Inflammatory macrophage treated with lipopolysaccharide for 1 hour (primary cell): ENCODE measurements around the gene PLEKHG5.

Source experiments
- DNase-seq, 2 donors: peaks; one replicate each; pipeline ENCODE4 v3.0.0-alpha.2; 2020 to 2022

The PLEKHG5 gene, protein sequence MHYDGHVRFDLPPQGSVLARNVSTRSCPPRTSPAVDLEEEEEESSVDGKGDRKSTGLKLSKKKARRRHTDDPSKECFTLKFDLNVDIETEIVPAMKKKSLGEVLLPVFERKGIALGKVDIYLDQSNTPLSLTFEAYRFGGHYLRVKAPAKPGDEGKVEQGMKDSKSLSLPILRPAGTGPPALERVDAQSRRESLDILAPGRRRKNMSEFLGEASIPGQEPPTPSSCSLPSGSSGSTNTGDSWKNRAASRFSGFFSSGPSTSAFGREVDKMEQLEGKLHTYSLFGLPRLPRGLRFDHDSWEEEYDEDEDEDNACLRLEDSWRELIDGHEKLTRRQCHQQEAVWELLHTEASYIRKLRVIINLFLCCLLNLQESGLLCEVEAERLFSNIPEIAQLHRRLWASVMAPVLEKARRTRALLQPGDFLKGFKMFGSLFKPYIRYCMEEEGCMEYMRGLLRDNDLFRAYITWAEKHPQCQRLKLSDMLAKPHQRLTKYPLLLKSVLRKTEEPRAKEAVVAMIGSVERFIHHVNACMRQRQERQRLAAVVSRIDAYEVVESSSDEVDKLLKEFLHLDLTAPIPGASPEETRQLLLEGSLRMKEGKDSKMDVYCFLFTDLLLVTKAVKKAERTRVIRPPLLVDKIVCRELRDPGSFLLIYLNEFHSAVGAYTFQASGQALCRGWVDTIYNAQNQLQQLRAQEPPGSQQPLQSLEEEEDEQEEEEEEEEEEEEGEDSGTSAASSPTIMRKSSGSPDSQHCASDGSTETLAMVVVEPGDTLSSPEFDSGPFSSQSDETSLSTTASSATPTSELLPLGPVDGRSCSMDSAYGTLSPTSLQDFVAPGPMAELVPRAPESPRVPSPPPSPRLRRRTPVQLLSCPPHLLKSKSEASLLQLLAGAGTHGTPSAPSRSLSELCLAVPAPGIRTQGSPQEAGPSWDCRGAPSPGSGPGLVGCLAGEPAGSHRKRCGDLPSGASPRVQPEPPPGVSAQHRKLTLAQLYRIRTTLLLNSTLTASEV

DNA sequence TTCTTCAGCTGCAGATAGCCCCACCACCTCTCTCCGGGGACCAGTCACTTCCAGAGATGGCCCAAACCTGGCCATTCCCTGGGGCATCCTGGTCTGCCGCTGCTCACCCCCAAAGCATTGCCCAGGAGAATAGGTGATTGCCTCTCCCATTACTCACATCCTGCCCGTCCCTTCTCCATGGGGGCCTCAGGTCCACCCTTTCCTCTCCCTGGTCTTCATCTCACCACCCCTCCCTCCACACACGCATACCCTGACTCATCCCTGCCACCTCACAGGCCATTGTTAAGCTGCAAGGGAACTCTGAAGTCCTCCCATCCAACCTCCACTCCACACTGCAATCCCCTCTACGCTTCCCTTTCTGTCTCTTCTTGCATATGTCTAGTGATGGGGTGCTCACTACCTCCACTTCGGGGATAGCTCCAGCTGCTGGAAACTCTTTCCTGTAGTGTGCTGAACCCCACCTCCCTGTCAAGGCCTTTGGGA, at the start of gene PLEKHG5:
TSS of gene PLEKHG5 (minus strand) at position 188 of the 483 bp plus-strand sequence. CDS start 14,096 bp downstream, outside the sequence.
- DNase-seq: no peak

DNA sequence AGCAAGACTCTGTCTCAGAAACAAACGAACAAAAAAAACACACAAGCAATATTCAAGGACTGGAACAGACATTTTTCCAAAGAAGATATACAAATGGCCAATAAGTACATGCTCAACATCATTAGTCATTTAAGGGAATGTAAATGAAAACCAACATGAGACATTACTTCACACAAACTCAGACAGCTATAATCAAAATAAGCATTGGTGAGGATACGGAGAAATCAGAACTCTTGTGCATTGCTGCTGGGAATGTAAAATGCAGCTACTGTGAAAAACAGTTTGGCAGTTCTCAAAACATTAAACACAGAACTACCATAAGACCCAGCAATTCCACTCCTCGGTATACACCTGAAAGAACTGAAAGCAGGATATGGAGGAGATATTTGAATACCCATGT, 47.5 kb upstream of the PLEKHG5 start:
- no peak for DNase-seq

DNA sequence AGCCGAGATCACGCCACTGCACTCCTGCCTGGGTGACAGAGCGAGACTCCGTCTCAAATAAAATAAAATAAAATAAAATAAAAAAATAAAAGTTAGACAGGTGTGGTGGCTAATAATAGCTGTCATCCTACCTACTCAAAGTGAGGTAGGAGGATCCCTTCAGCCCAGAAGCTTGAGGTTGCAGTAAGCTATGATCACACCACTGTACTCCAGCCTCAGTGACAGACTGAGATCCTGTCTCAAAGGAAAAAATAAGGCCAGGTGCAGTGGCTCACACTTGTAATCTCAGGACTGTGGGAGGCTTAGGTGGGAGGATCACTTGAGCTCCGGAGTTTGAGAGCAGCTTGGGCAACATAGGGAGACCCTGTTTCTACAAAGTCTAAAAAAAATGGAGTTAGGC, 44.8 kb upstream of the PLEKHG5 start:
- DNase-seq: no peak

DNA sequence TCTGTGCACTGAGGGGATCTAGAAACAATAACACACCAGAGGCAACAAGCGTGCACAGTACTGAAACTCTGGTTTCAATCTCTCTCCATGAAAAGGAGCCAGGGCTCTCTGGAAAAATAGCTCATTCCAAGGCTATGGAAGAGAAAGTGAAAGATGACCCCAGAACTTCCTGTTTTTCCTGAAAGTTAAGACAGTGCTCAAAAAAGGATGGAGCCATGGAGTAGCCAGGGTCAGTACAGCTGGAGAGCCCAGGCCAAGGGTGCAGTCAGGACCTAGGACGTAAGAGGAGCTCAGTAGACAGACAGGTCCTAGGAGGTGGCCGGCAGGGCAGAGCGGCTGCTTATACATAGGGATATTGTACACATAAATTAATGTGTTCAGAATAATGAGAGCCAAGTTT, 43.7 kb upstream of the PLEKHG5 start:
- DNase-seq: peak; percentile 0 to 2

DNA sequence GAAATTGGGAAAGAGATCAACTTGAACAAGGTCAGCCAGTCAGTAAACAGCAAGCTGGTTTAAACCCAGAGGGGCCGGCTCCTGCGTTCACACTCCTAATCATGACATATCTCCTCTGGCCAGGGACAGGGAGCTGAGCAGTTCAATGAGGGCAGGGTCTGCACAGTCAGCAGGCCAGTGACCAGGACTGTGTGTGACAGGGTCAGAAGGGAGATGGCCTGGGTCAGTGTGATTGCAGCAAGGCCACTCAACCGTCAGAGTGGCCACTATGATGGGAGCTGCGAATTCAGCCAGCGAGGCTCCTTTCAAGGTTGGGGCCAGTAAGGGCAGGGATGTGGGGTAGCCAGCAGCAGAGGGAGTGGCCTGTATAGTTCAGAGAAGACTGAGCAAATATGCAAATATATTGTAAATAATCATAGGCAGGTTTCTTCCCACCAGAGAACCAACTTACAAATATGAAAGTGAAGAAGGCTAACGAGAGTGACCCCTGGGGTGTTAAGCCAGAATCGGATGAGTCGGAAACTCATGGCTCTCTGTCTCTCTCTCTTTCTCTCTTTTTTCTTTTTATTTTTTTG, 42.9 kb upstream of the PLEKHG5 start:
- DNase-seq: no peak

DNA sequence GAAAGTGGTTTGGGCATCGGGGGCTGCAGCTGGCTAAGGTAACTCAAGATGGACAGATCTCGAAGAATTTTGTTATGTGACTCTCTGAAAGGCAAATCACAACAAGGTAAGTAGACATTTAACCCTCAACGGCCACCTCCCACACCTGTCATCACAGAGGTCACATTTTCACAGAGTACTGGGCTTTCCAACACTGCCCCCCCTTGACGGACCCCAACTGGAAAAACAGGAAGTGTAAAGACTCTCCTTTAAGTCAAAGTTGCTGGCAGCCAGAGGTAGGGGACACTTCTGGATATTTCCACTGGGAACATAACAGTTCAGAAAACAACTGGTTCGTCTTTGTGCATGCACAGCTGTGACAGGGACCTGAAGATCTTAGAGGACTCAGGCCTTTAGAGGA, 40.5 kb upstream of the PLEKHG5 start:
- no peak for DNase-seq

DNA sequence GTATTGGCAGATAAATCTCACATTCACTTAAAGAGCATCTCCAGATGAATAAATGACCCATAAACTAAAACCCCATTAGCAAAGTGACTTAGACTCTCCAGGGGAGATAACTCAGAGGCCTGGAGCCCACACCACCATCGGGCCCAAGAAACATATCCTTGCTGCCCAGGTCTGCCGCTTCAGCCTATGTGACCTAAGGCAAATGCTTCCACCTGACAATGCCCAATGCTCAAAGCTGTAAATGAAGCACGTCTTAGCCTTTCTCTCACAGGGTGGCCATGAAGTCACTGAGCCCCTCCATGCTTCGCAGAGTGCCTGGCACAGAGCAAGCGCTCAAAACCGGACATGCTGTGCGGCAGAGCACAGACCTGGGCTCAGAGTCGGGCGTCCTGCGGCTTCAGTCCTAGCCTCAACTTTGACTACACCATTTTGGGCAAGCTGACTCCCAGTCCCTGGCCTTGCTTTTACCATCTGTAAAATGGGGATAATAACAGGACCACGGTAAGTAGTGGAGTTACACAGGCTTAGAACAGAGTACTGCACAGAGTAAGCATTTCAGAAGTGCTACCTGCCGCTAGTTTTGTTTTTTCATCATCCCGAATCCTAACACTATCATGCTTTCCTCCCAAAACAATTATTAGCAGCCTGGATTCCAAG, 39.2 kb upstream of the PLEKHG5 start:
- no peak for DNase-seq

DNA sequence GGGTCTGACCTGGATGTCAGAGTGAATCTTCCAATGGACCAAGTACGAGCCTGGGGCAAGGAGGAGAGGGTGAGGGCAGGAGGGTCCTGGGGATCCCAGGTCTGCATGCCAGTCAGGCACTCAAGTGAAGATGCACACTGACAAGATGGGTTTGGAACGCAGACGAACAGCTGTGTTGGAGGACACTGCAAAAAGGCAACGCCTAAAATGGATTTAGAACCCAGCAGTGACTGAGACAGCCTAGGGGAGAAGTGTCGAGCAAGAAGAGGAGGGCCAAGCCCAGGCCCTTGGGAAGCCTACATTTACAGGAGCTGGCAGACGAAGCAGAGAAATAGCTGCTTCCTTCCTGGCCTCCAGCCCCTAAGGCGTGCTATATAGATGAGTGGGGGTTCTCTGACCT, 37.0 kb upstream of the PLEKHG5 start:
- no peak for DNase-seq

DNA sequence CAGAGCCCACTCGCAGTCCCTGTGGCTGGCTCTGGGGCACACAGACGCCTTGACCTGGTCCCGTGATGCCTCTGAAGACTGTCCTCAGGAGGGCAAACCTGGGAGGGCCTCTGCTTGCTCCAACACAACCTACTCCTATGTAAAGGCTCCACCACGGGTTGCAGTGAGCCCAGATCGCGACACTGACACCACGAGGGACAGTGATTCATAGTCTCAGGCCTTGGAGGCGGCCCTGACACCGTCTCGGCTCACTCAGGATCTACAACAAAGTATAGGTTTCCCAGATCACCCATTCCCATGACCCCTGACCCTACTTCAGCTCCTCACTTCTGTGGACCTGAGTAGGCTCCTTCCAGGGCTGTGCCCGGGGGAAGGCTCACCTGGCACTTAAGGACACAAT, 34.8 kb upstream of the PLEKHG5 start:
- DNase-seq: no peak

DNA sequence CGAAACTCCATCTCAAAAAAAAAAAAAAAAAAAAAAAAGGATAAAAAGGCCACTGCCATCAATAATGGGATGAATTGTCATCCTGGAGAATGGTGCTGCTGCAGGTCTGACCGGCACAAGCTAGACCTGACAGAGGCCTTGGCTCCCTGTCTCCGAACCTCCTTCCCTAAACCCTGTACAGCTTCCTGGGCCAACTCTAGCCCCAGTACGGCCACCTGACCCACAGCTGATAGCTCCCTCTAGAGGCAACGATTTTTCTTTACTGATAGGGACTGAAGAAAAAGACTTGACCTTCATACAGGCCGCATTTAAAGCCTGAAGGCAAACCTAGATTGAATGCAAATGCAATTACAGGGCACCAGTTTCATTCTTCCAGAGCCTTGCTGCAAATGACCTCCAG, 32.1 kb upstream of the PLEKHG5 start:
- peak; percentile 52 to 79 for DNase-seq

DNA sequence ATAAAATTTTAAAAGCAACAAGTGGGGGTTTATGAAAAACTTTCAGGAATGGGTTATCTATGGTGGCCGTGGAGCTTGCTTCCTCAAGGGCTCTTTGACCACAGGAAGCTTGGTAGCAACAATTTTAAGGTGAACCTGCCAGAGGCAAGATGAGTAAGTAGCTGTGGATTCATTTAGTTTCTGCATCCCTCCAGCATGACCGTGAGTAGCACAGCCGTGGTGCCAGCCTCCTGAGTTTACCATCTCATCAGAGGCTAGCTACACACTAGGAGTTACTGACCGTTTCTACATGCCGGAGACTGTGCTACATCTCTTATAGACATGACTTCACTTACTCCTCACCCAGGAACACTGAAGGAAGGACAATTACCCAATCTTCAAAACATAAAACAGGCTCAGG, 30.1 kb upstream of the PLEKHG5 start:
- no peak for DNase-seq

DNA sequence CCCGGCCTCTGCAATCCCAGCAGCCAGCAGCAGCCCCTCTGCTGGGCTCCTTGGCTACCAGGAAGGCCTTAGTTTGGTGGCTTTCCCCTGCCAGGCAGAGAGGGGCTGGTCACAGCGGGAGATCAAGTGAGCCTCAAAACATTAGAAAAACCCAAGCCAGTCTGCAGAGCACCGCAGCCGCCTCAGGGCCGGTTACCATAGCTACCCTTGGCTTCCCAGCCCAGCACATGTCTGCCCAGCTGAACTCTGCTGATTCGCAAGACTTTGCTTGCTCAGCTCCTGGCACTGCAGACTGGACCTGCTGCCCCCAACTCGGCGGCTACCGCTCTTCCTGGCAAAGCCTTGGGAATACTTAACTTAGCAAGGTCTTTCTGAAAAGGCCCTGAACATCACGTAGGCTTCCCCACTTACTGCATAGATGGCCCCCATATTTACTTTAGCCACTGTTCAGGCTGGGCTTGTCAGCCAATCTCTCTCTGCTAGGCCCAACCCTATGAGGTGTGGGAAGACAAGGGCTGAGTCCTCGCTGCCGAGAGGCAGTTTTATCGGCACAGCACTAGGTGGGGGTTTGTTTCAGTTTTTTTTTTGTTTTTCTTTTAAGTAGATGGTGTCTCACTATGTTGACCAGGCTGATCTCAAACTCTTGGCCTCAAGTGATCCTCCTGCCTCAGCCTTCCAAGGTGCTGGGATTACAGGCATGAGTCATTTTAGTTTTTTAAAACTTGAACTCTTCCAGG, 28.6 kb upstream of the PLEKHG5 start:
- no peak for DNase-seq

DNA sequence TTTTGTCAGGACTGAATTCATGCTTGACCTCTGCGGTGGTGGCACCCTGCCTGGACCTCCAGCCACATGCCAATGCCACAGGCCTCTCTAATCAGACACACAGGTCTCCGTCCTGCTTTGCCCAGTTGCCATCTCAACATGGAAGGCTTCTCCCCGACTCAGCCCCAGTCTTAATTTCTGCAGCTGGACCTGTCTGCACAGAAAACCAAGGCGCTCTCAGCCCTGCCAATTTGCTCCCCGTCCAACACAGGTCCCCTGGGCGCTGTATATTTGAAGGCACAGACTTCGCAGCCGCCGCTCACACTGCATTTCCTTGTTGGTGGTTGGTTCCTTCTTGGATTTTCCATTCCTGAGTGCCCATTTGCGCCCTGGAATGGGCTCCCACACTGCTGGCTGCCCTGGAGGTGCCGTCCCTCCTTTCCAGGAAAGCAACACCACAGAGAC, 28.0 kb upstream of the PLEKHG5 start:
- DNase-seq: no peak

DNA sequence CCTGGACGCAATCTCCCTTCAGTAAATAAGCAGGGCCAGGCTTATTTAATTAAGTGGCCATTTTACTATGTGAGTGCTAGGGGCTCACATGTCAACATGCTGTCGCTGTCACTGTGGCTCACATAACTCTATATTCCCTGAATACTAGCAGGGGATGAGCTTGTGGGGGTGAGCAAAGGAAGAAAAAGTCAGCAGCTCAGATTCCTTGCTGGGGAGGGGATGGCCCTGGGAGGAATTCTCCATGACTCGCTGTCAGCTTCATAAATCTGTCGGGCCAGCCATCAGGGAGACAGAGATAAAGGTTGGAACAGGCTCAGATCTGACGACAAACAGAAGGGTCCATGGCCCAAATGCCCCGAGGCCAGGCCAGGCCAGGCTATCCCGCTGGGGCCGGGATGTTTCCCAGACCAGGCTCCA, 26.0 kb upstream of the PLEKHG5 start:
- no peak for DNase-seq

DNA sequence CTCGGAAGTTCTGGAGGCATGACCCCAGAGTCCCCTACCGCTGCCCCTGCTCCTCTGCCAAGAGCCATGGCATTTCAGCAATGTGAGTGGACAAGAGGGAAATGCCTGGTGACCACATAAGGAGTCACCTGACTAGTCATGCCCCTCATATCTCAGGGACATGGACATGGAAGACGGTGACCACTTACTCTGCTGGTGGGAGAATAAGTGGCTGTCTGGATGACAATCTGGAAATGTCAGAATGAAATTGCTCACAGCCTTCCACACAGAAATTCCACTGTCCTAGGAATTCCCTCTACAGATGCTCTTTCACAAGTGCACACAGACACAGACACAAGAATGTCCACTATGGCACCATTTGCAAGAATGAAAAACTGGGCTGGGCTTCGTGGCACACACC, 24.3 kb upstream of the PLEKHG5 start:
- DNase-seq: peak in 1 of 2 donors; percentile 30

DNA sequence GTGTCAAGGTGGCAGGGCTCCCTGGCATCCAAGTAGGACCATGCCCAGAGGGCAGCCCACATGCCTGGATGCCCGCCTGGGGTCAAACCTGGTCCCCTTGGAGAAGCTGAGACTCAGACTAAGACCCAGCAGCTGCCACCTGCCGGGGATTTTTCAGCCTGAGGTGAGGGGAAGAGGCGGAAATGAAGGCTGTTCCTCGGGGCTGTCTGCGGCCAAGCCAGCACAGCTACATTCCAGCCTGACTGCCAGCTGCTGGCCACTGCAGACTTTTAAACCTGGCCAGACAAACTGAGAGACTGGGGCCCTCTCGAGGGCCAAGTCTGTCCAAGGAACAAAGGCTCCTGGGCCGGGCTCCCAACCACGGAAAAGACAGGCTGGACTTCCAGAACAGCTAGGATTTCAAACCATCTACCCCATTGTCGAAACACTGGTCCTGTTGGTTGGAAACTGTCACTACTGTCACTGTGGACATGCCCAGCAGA, 21.9 kb upstream of the PLEKHG5 start:
- no peak for DNase-seq

DNA sequence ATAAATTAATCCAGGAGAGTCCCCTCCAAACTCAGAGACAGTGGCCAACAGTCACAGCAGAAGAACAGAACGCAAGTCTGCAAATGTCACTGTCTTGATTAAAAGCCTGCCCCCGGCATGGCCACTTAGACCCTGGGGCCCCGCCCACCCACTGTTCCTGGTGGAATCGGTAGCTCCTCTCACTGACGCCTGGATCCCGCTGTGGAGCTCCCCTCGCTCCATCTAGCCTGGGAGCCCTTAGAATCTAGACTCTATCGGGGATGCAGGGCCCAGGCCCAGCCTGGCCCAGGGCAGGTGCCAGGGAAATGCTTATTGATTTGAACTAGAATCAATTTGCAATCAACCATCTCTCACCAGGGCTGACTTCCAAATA, 21.4 kb upstream of the PLEKHG5 start:
- DNase-seq: no peak

DNA sequence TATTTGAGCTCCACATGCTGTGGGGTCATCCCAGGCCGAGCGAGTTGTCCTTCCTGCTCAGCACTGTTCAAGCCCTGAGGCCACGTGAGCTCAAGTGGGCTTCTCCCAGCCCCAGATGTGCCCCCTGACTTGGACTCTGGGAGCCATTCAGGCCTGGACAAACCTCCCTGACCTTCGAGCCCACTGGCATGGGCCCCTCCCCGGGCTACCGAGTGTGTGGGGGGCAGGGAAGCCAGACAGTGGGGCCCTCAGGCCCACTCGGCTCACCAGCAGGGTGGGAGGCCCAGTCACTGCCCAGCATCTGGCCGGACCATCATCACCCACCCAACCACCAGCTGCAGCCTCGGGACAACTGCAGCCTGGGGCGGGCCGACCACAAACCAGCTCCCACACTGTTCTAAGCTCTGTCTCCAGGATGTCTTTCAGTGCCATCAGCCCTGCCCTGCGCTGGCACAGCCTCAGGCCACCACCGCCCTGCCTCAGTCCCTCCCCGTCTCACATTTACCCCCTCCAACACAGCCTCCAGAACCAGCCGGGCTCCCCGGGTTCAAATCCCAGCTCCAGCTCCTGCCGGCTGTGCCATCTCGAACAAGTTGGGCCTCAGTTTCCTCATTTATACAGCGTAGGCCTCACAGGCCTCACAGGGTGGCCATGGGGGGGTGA, 20.9 kb upstream of the PLEKHG5 start:
- DNase-seq: no peak

DNA sequence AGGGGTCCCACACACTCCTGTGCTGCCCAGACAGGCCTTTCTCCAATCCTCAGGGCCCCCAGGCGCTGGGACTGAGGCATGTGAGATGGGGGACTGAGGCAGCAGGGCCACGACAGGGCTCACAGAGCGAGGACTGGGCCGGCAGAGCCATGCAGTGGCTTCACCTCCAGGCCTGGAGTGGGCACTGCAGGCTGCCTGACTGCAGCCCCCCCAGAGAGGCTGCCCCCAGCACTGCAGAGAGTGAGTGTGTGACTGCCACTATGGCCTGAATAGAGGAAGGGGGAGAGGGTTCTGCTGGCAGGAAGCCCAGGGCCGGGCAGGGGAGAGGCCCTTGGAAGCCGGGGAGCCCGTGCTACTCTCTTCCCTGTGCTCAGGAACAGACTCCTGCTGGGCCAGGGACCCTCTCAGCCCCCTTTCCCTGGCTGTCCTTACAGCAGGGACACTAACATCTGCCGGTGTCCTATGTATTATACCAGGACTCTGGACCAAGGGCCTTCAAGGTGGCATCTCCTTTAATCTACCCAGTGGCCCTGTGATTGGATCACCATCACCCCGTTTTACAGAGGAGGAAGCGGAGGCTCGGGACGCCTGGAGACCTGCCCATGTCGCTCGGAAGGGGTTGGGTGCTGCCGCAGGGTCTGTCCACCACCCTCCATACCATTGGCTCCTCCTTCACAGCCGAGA, 20.2 kb upstream of the PLEKHG5 start:
- DNase-seq: no peak

DNA sequence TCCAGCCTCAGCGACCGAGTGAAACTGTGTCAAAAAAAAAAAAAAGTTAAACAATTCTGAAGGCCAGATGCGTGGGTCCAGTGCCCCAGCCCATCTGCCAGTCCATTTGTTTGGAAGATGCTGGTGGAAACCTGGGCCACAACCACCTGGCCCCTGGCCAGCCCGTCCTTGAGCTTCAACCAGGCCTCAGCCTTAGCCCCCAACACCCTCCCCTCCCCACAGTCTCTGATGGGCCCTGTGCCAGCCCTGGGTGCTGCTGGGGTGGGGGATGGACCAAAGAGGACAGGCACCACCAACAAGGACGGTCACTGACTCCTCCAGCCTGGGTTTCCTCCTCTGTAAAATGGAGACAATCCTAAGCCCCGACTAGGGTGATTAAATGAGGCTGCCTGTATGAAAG, 19.6 kb upstream of the PLEKHG5 start:
- no peak for DNase-seq

DNA sequence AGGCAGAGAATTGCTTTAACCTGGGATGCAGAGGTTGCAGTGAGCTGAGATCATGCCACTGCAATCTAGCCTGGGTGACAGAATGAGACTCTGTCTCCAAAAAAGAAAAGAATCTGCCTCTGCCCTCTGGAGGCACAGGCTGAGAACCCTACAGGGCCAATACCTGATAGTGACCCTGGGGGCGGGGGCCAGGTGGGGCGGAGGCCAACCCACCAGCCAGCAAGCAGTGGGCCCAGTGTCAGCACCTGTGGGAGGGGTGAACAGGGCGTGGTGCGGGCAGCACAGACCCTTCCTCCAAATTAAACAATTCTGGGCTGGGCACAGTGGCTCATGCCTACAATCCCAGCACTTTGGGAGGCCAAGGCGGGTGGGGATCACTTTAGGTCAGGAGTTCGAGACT, 19.0 kb upstream of the PLEKHG5 start:
- DNase-seq: no peak
